C4-2B (cell line): ENCODE measurements around the gene F12.
"Not testable (repeated sequence)": the region's sequence is repeated elsewhere in the genome, so short reads cannot be mapped to it uniquely, and the experiment has no call there.

ENCODE experiments used
- CTCF ChIP-seq: fragments of 450-650 bp; conservative IDR thresholded peaks from 2 replicates; pipeline ENCODE4 v1.5.1; 2017; ENCODE audit warnings: mild to moderate bottlenecking
- ZFX ChIP-seq: fragments of 450-650 bp; IDR thresholded peaks from 2 replicates; pipeline ENCODE4 v1.6.1; 2017

- TF ChIP-seq CTCF, ZFX: not testable (repeated sequence)
These were observed 33.8 kb downstream of the F12 start for GRCh38 chr5:177375516-177375915.
